ENCODE measurements around the gene LIG3. TPM values are rescaled to one million over a fixed set of nuclear protein-coding genes. Genes with fewer than 3 reads are reported as not detected.

The LIG3 gene
- total and polyA plus RNA-seq, 2 of the 4 experiments (the other 2 are of a cell fraction), result 36.4 to 41.9 TPM

DNA sequence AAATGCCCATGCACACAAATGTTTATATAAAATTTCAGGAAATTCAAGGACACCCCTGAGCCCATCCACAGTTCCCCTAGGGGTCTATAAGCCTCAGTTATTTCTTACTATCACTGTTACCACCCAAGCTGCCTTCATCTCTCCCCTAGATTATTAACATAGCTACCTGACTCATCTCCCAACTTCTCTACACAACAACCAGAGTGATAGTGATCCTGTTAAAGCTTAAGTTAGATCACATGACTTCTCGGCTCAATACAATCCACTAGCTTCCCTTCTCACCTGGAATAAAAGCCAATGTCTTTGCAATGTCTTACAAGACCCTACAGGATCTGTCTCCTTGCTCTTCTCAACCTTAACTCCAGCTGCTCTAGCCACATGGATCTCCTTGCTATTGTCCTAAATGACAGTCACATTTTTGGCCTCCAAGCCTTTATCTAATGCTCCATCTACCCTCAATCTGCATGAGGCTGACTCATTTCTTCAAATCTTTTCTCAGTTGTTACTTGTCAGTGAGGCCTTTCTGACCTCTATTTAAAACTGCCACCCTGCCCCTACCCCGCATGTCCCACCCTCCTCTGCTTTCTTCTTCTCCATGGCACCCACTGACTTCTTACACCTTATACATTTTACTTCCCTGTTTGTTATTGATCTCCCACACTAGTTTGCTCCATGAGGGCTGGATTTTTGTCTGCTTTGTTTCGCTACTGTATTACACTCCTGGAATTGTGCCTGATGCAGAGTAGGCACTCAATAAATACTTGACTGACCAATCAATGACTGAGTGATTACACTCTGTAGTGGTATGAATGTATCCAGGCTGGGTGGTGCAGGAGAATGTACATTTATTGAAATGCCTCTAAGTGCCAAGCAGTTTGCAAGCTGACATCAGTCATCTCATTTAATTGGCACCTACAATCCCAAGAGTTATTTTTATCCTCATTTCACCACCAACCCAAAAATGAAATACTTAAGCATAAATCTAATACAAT lies 5.2 kb upstream of the LIG3 start:
- no peak overlapping the region for H2AK9ac ChIP-seq (replicated peaks; ENCODE audit: low read depth, low read length, poor library complexity)
- no peak overlapping the region for H3K56ac ChIP-seq (ENCODE audit: extremely low read depth, insufficient read depth, low read length)
- no peak overlapping the region for H2BK5ac ChIP-seq (ENCODE audit: low read depth, low read length, poor library complexity, severe bottlenecking)
- ATAC-seq (ENCODE audit: low read depth) (no peak), DNase-seq (no peak)
- H2BK20ac ChIP-seq (ENCODE audit: low read depth, low read length), result no peak overlapping the region
- H3K4ac ChIP-seq (ENCODE audit: low read depth, low read length), result no peak overlapping the region
- in situ Hi-C loops (cut with MboI; ENCODE audit: low sequenced_read_pairs) (loop anchor here (25.0 kb wide), 1 partner anchor 612 kb away; the partner anchor contains the start of genes AP2B1 and PEX12), intact Hi-C loops (cut with micrococcal nuclease) (no loop called here), dilution Hi-C loops (cut with HindIII; ENCODE audit: low sequenced_read_pairs, unreplicated experiment) (no loop called here)
- no peaks in the 10 kb centered on the region; the same call in 1 of the 2 replicates for H3K36me3 ChIP-seq (ENCODE audit: control insufficient read depth, insufficient read depth, low read length)
- H2AK5ac ChIP-seq (ENCODE audit: low read depth, low read length), result no peak overlapping the region
- no peak overlapping the region for H2BK120ac ChIP-seq (ENCODE audit: low read depth, low read length)
- H3K9me3 ChIP-seq (ENCODE audit: control insufficient read depth, insufficient read depth, low read length), result no peaks in the 10 kb centered on the region
- peaks cover 3 to 4% of the 10 kb centered on the region in 2 experiments; a peak in 2 of 4 replicates for H3K79me1 ChIP-seq (ENCODE audit: low read depth in 1 of 2, low read length in 2 of 2)
- TF ChIP-seq CHD1 (IDR thresholded peaks at IDR 0.05; ENCODE audit: low read depth, low read length) (no peak), CEBPB (IDR thresholded peaks at IDR 0.05; ENCODE audit: low read depth, low read length) (no peak), BHLHE40 (IDR thresholded peaks at IDR 0.05; ENCODE audit: low read depth, low read length) (no peak), RCOR1 (IDR thresholded peaks at IDR 0.05; ENCODE audit: insufficient replicate concordance, low read length) (no peak)
- TF ChIP-seq, protein P1, sequence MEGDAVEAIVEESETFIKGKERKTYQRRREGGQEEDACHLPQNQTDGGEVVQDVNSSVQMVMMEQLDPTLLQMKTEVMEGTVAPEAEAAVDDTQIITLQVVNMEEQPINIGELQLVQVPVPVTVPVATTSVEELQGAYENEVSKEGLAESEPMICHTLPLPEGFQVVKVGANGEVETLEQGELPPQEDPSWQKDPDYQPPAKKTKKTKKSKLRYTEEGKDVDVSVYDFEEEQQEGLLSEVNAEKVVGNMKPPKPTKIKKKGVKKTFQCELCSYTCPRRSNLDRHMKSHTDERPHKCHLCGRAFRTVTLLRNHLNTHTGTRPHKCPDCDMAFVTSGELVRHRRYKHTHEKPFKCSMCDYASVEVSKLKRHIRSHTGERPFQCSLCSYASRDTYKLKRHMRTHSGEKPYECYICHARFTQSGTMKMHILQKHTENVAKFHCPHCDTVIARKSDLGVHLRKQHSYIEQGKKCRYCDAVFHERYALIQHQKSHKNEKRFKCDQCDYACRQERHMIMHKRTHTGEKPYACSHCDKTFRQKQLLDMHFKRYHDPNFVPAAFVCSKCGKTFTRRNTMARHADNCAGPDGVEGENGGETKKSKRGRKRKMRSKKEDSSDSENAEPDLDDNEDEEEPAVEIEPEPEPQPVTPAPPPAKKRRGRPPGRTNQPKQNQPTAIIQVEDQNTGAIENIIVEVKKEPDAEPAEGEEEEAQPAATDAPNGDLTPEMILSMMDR (conservative IDR thresholded peaks at IDR 0.05; ENCODE audit: low read depth, low read length), result no peak
- ChIA-PET CTCF (no interaction called here), POLR2A (ENCODE audit: unreplicated experiment) (no interaction called here)
- H4K5ac ChIP-seq (ENCODE audit: low read depth, low read length), result no peak overlapping the region
- H3K4me2 ChIP-seq (ENCODE audit: low read depth, low read length), result no peak overlapping the region
- no CpG with 5 or more reads among the region's 3 CpGs for WGBS, 2 experiments (ENCODE audit: extremely low coverage in 2 of 2, insufficient read length in 1 of 2)
- BruUV-seq (replicated peaks), result no TSS peak
- H4K91ac ChIP-seq (ENCODE audit: insufficient read depth, low read depth, low read length), result no peak overlapping the region
- no peak overlapping the region for H3K14ac ChIP-seq (replicated peaks; ENCODE audit: low read depth, low read length)
- no peak overlapping the region for H3K18ac ChIP-seq (ENCODE audit: low read depth, low read length)
- H4K8ac ChIP-seq (ENCODE audit: low read depth in 2 of 2, low read length in 2 of 2), result no peak overlapping the region
- H3K27ac ChIP-seq (ENCODE audit: insufficient read depth, low read length), result no peak overlapping the region
- no peaks in the 10 kb centered on the region; the same call in 1 of the 2 replicates for H3K9me1 ChIP-seq (ENCODE audit: insufficient read depth, low read length)
- H3K23ac ChIP-seq (ENCODE audit: low read depth, low read length), result no peak overlapping the region
- H4K20me1 ChIP-seq (ENCODE audit: insufficient read depth, low read length), result no peaks in the 10 kb centered on the region
- no peak overlapping the region for H3K4me3 ChIP-seq (ENCODE audit: insufficient read depth, low read depth, low read length)
- H3K4me1 ChIP-seq (ENCODE audit: control insufficient read depth, insufficient read depth, low read length), result peaks cover 3% of the 10 kb centered on the region
- no peaks in the 10 kb centered on the region for H3K27me3 ChIP-seq (ENCODE audit: control insufficient read depth, insufficient read depth, low read length)
- H2AFZ ChIP-seq (replicated peaks; ENCODE audit: low read length, poor library complexity), result no peak overlapping the region
- H2BK15ac ChIP-seq (ENCODE audit: low read depth, low read length), result no peak overlapping the region
- H3K9ac ChIP-seq (ENCODE audit: low read depth, low read length), result no peak overlapping the region
